WTC11 (cell line): Measurements from ENCODE around the gene GSDME. TPM values are rescaled to one million over a fixed set of nuclear protein-coding genes. Genes with fewer than 3 reads are reported as not detected.

Experiments
- ATAC-seq: fragments of 200-7000 bp; cut with Tn5 transposase; 2 replicates; pipeline ENCODE4 v1.10.0; 2021; ENCODE audit warnings: mild to moderate bottlenecking, moderate library complexity
- CTCF ChIA-PET: fragments of 300-600 bp; sonication (Branson Sonifier 250); formaldehyde crosslinking; loops from one replicate; lab custom pipeline; 2021; ENCODE audit warnings: antibody characterized with exemption; lab: Charles Lee
- POLR2A ChIA-PET: fragments of 350-600 bp; sonication (Branson Sonifier 250); formaldehyde crosslinking; loops from one replicate; lab custom pipeline; 2021; ENCODE audit warnings: antibody characterized with exemption; lab: Charles Lee
- DNase-seq: peaks from one replicate; pipeline ENCODE4 v3.0.0; 2021; ENCODE audit warnings: low spot score
- H3K27ac Mint-ChIP-seq: 2 replicates; pipeline ENCODE4 v1.8.0; 2021; ENCODE audit warnings: mixed read lengths
- H3K27me3 Mint-ChIP-seq: 2 replicates; pipeline ENCODE4 v1.8.0; 2021; ENCODE audit warnings: low read depth, mild to moderate bottlenecking, moderate library complexity, mixed read lengths
- H3K36me3 Mint-ChIP-seq: 2 replicates; pipeline ENCODE4 v1.8.0; 2021; ENCODE audit warnings: mixed read lengths
- H3K4me1 Mint-ChIP-seq: 2 replicates; pipeline ENCODE4 v1.8.0; 2022; ENCODE audit warnings: mixed read lengths
- H3K4me3 Mint-ChIP-seq: 2 replicates; pipeline ENCODE4 v1.8.0; 2021; ENCODE audit warnings: mild to moderate bottlenecking, moderate library complexity, mixed read lengths
- H3K9me3 Mint-ChIP-seq: 2 replicates; pipeline ENCODE4 v1.8.0; 2021; ENCODE audit warnings: mixed read lengths
- ATF6 ChIP-seq: sonication (generic); formaldehyde crosslinking; IDR thresholded peaks from 2 replicates; pipeline ENCODE4 v1.8.1; 2023; ENCODE audit warnings: mild to moderate bottlenecking, missing genetic modification reagents
- ERG ChIP-seq: fragments of 250-450 bp; sonication (Bioruptor Pico); IDR thresholded peaks from 2 replicates; pipeline ENCODE4 v1.8.0; 2021; ENCODE audit warnings: mild to moderate bottlenecking
- ESRRA ChIP-seq: sonication (generic); formaldehyde crosslinking; IDR thresholded peaks from 2 replicates; pipeline ENCODE4 v1.8.1; 2022; ENCODE audit warnings: mild to moderate bottlenecking, missing genetic modification reagents, borderline replicate concordance
- FOXK1 ChIP-seq: sonication (generic); formaldehyde crosslinking; IDR thresholded peaks from 2 replicates; pipeline ENCODE4 v1.8.0; 2022; ENCODE audit warnings: mild to moderate bottlenecking, moderate library complexity, missing genetic modification reagents
- FOXP4 ChIP-seq: sonication (generic); formaldehyde crosslinking; IDR thresholded peaks from 2 replicates; pipeline ENCODE4 v1.8.0; 2022; ENCODE audit warnings: mild to moderate bottlenecking, missing genetic modification reagents
- GTF2I ChIP-seq: fragments of 250-450 bp; sonication (Bioruptor Pico); conservative IDR thresholded peaks from 2 replicates; pipeline ENCODE4 v1.4.0; 2021; ENCODE audit warnings: mild to moderate bottlenecking
- KAT7 ChIP-seq: sonication (generic); formaldehyde crosslinking; IDR thresholded peaks from 2 replicates; pipeline ENCODE4 v1.8.1; 2023; ENCODE audit warnings: missing genetic modification reagents, mild to moderate bottlenecking, borderline replicate concordance
- MYBL2 ChIP-seq: sonication (generic); formaldehyde crosslinking; IDR thresholded peaks from 2 replicates; pipeline ENCODE4 v1.8.1; 2023; ENCODE audit warnings: mild to moderate bottlenecking, moderate library complexity, missing genetic modification reagents
- NR3C1 ChIP-seq: sonication (generic); formaldehyde crosslinking; conservative IDR thresholded peaks from 2 replicates; pipeline ENCODE4 v1.8.1; 2023; ENCODE audit warnings: low read depth, mild to moderate bottlenecking, missing genetic modification reagents
- RORB ChIP-seq: fragments of 250-450 bp; sonication (Bioruptor Pico); IDR thresholded peaks from 2 replicates; pipeline ENCODE4 v1.9.0; 2021; ENCODE audit warnings: mild to moderate bottlenecking
- TP53 ChIP-seq: sonication (generic); formaldehyde crosslinking; IDR thresholded peaks from 2 replicates; pipeline ENCODE4 v1.8.1; 2023; ENCODE audit warnings: mild to moderate bottlenecking, missing genetic modification reagents
- USF1 ChIP-seq: sonication (generic); formaldehyde crosslinking; IDR thresholded peaks from 2 replicates; pipeline ENCODE4 v1.8.0; 2022; ENCODE audit warnings: mild to moderate bottlenecking, missing genetic modification reagents
- ZBTB21 ChIP-seq: sonication (generic); formaldehyde crosslinking; IDR thresholded peaks from 2 replicates; pipeline ENCODE4 v1.8.1; 2023; ENCODE audit warnings: mild to moderate bottlenecking, missing genetic modification reagents, borderline replicate concordance
- total RNA-seq: library from RNA; stranded (reverse); gene quantifications from 3 replicates; pipeline ENCODE4 v1.2.3, GENCODE V29; 2021
- TF ChIP-seq, protein P1 (sequence below): sonication (generic); formaldehyde crosslinking; IDR thresholded peaks from 2 replicates; pipeline ENCODE4 v1.8.1; 2023; ENCODE audit warnings: mild to moderate bottlenecking, moderate library complexity, missing genetic modification reagents
- TF ChIP-seq, protein P2 (sequence below): sonication (generic); formaldehyde crosslinking; IDR thresholded peaks from 2 replicates; pipeline ENCODE4 v1.8.1; 2023; ENCODE audit warnings: mild to moderate bottlenecking, missing genetic modification reagents
- TF ChIP-seq, protein P3 (sequence below): fragments of 250-450 bp; sonication (Bioruptor Pico); conservative IDR thresholded peaks from 2 replicates; pipeline ENCODE4 v1.9.0; 2021; ENCODE audit warnings: mild to moderate bottlenecking
- TF ChIP-seq, protein P4 (sequence below): sonication (generic); formaldehyde crosslinking; IDR thresholded peaks from 2 replicates; pipeline ENCODE4 v1.8.0; 2022; ENCODE audit warnings: mild to moderate bottlenecking, missing genetic modification reagents
- TF ChIP-seq, protein P5 (sequence below): sonication (generic); formaldehyde crosslinking; IDR thresholded peaks from 2 replicates; pipeline ENCODE4 v1.8.0; 2022; ENCODE audit warnings: missing genetic modification reagents

Gene GSDME
- total RNA-seq, 1 experiment from 2014 or later, result 4.8 TPM

- no peaks in the 10 kb centered on the region for H3K27me3 Mint-ChIP-seq
- ATAC-seq, result no peak
- peaks cover 15% of the 10 kb centered on the region for H3K9me3 Mint-ChIP-seq
- CTCF ChIA-PET, result interaction anchor here (1.0 to 1.8 kb wide), 3 partner anchors 30 to 352 kb away, joined by 3 to 7 read pairs (median 7); no protein-coding TSS in a partner anchor
- peaks cover 24% of the 10 kb centered on the region for H3K4me1 Mint-ChIP-seq
- peak overlapping the region; percentile 11; the same call in 1 of the 2 replicates for H3K27ac Mint-ChIP-seq
- peaks cover 43% of the 10 kb centered on the region for H3K36me3 Mint-ChIP-seq
- DNase-seq, result no peak
- TF ChIP-seq, protein P1, sequence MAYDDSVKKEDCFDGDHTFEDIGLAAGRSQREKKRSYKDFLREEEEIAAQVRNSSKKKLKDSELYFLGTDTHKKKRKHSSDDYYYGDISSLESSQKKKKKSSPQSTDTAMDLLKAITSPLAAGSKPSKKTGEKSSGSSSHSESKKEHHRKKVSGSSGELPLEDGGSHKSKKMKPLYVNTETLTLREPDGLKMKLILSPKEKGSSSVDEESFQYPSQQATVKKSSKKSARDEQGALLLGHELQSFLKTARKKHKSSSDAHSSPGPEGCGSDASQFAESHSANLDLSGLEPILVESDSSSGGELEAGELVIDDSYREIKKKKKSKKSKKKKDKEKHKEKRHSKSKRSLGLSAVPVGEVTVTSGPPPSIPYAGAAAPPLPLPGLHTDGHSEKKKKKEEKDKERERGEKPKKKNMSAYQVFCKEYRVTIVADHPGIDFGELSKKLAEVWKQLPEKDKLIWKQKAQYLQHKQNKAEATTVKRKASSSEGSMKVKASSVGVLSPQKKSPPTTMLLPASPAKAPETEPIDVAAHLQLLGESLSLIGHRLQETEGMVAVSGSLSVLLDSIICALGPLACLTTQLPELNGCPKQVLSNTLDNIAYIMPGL (CRISPR knock-in tag), result no peak
- TF ChIP-seq, protein P2, sequence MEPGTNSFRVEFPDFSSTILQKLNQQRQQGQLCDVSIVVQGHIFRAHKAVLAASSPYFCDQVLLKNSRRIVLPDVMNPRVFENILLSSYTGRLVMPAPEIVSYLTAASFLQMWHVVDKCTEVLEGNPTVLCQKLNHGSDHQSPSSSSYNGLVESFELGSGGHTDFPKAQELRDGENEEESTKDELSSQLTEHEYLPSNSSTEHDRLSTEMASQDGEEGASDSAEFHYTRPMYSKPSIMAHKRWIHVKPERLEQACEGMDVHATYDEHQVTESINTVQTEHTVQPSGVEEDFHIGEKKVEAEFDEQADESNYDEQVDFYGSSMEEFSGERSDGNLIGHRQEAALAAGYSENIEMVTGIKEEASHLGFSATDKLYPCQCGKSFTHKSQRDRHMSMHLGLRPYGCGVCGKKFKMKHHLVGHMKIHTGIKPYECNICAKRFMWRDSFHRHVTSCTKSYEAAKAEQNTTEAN (CRISPR knock-in tag), result no peak
- TF ChIP-seq ZBTB21 (CRISPR knock-in tag), result no peak
- TF ChIP-seq ATF6 (CRISPR knock-in tag), result no peak
- no peak for TF ChIP-seq ESRRA (CRISPR knock-in tag)
- TF ChIP-seq USF1 (CRISPR knock-in tag), result no peak
- TF ChIP-seq GTF2I (CRISPR knock-in tag), result no peak
- TF ChIP-seq TP53 (CRISPR knock-in tag), result no peak
- no peak for TF ChIP-seq MYBL2 (CRISPR knock-in tag)
- TF ChIP-seq, protein P3, sequence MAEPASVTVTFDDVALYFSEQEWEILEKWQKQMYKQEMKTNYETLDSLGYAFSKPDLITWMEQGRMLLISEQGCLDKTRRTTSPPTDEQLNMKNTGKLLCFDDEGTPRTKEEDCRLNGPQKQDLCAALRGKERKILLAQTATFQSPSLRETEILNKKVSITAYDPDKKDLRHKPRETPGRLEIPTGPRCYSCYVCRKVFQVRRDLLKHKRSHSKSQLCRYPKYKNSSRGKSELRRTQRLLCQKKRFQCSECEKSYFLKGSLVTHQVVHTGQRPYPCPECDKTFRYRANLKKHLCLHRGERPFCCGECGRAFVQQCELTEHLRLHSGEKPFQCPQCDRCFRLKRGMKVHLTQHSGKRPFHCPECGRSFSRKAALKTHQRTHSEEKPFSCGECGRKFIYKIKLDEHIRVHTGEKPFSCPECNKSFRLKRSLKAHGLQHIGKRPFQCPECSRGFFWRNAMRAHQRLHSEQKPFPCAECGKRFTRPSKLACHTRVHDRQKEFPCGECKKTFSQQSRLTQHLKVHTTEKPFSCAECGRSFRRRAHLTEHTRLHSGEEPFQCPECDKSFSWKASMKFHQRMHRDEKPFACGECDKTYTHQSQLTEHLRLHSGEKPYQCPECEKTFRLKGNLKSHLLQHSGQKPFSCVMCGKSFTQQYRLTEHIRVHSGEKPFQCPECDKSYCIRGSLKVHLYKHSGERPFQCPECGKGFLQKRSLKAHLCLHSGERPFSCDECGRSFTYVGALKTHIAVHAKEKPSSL (CRISPR knock-in tag), result no peak
- no peak overlapping the region for H3K4me3 Mint-ChIP-seq
- POLR2A ChIA-PET, result no interaction called here
Observed at GRCh38 chr7:24670782-24671181, 86.5 kb downstream of the GSDME start.

- ChIA-PET CTCF (interaction anchor here (0.6 to 1.8 kb wide), 5 partner anchors 31 to 515 kb away, joined by 3 to 7 read pairs (median 3); no protein-coding TSS in a partner anchor), POLR2A (interaction anchor here (0.7 kb wide), 1 partner anchor 41 kb away, joined by 3 read pairs; no protein-coding TSS in a partner anchor)
- Mint-ChIP-seq H3K4me1 (peaks cover 31% of the 10 kb centered on the region), H3K9me3 (peaks cover 15% of the 10 kb centered on the region), H3K27me3 (no peaks in the 10 kb centered on the region), H3K36me3 (peaks cover 44% of the 10 kb centered on the region), H3K27ac (peak overlapping the region; percentile 11; the same call in 1 of the 2 replicates), H3K4me3 (no peak overlapping the region)
- peak; percentile 77 for ATAC-seq
- no peak for DNase-seq
- TF ChIP-seq, protein P4, sequence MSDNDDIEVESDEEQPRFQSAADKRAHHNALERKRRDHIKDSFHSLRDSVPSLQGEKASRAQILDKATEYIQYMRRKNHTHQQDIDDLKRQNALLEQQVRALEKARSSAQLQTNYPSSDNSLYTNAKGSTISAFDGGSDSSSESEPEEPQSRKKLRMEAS (CRISPR knock-in tag), result no peak
- TF ChIP-seq NR3C1, result no peak
- TF ChIP-seq, protein P5, sequence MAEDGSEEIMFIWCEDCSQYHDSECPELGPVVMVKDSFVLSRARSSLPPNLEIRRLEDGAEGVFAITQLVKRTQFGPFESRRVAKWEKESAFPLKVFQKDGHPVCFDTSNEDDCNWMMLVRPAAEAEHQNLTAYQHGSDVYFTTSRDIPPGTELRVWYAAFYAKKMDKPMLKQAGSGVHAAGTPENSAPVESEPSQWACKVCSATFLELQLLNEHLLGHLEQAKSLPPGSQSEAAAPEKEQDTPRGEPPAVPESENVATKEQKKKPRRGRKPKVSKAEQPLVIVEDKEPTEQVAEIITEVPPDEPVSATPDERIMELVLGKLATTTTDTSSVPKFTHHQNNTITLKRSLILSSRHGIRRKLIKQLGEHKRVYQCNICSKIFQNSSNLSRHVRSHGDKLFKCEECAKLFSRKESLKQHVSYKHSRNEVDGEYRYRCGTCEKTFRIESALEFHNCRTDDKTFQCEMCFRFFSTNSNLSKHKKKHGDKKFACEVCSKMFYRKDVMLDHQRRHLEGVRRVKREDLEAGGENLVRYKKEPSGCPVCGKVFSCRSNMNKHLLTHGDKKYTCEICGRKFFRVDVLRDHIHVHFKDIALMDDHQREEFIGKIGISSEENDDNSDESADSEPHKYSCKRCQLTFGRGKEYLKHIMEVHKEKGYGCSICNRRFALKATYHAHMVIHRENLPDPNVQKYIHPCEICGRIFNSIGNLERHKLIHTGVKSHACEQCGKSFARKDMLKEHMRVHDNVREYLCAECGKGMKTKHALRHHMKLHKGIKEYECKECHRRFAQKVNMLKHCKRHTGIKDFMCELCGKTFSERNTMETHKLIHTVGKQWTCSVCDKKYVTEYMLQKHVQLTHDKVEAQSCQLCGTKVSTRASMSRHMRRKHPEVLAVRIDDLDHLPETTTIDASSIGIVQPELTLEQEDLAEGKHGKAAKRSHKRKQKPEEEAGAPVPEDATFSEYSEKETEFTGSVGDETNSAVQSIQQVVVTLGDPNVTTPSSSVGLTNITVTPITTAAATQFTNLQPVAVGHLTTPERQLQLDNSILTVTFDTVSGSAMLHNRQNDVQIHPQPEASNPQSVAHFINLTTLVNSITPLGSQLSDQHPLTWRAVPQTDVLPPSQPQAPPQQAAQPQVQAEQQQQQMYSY (CRISPR knock-in tag), result no peak
- no peak for TF ChIP-seq FOXK1 (CRISPR knock-in tag)
- no peak for TF ChIP-seq RORB (CRISPR knock-in tag)
- no peak for TF ChIP-seq ERG (CRISPR knock-in tag)
- TF ChIP-seq FOXP4 (CRISPR knock-in tag), result no peak
- no peak for TF ChIP-seq KAT7 (CRISPR knock-in tag)
- TF ChIP-seq TP53 (CRISPR knock-in tag), result no peak
Observed at GRCh38 chr7:24669971-24670591, 87.2 kb downstream of the GSDME start.
